Vagina (tissue), 2 donors: ENCODE measurements around the gene NECTIN2.

Experiments
- POLR2AphosphoS5 ChIP-seq, 2 donors: sonication (generic); formaldehyde crosslinking; IDR thresholded peaks; one replicate each; pipeline ENCODE4 v1.9.0; 2017; ENCODE audit warnings: antibody characterized with exemption in 2 of 2, mild to moderate bottlenecking in 2 of 2, low read depth in 1 of 2; ENCODE audit not compliant: insufficient read depth in 1 of 2
- TF ChIP-seq, protein P1 (sequence below), 3 experiments: fragments of 450-650 bp in 2 of 3; fragments of 200-600 bp in 1 of 3; sonication (generic) in 1 of 3; IDR thresholded peaks; one replicate each; pipeline ENCODE4 v1.5.1; 2017 to 2019; ENCODE audit warnings: antibody characterized with exemption in 3 of 3, mild to moderate bottlenecking in 2 of 3, moderate library complexity in 2 of 3

DNA sequence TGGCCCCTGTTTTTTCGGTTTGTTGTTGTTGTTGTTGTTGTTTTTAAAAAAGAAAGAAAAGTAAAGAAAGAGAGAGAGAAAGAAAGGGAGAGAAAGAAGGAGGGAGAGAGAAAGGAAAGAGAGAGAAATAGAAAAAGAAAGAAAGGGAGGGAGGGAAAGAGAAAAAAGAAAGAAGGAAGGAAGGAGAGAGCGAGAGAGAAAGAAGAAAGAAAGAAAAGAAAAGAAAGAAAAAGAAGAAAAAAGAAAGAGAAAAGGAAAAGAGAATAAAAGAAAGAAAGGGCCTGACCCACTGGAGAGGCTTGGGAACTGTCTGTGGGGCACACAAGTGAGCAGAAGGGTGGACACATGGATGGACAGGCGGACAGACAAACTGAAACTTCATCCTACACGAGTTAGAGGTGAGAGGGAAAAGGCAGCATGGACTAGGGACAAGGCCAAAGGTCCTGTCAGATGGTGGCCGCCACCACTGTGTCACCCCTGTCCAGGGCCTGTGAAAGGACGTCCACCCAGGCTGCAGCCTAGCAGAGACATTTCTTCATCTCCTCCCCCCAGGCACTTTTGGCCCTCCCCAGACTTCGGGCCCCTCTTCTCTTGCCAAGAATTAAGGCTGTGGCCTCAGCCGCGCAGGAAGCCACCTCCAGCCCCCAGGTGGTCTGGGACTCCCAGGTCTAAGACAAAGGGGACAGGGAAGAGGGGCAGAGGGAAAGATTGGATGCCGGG lies 46.3 kb upstream of the NECTIN2 start:
- TF ChIP-seq, protein P1, sequence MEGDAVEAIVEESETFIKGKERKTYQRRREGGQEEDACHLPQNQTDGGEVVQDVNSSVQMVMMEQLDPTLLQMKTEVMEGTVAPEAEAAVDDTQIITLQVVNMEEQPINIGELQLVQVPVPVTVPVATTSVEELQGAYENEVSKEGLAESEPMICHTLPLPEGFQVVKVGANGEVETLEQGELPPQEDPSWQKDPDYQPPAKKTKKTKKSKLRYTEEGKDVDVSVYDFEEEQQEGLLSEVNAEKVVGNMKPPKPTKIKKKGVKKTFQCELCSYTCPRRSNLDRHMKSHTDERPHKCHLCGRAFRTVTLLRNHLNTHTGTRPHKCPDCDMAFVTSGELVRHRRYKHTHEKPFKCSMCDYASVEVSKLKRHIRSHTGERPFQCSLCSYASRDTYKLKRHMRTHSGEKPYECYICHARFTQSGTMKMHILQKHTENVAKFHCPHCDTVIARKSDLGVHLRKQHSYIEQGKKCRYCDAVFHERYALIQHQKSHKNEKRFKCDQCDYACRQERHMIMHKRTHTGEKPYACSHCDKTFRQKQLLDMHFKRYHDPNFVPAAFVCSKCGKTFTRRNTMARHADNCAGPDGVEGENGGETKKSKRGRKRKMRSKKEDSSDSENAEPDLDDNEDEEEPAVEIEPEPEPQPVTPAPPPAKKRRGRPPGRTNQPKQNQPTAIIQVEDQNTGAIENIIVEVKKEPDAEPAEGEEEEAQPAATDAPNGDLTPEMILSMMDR (IDR thresholded peaks at IDR 0.05), result no peak
- no peak for TF ChIP-seq POLR2AphosphoS5 (IDR thresholded peaks at IDR 0.05; ENCODE audit: insufficient read depth in 1 of 2, low read depth in 1 of 2)
